ENCODE data around the gene KIAA0825. TPM values are rescaled to one million over a fixed set of nuclear protein-coding genes. Genes with fewer than 3 reads are reported as not detected.

The KIAA0825 gene
- total and polyA plus RNA-seq, 8 donors = 0.29 to 15.6 (median 1.5) TPM

DNA sequence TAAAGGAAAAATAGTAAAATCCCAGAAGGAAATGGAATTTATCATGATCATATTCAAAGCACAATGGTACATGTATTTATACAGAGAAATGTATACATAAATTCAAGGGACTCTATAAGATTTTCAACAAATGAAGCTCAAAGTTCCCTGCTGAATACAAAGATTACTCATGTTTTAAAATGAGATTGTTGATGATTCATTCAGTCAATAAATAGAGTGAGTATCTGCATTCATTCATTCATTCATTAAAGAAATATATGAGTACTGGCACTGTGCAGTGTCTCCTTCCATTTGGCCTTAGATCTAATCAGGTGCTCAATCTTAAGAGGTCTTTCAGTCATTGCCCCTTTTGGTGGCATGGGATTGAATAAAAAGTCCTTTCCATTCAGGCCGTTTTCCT is 310.0 kb downstream of the KIAA0825 start:
- intact Hi-C loops (cut with DNase I; ENCODE audit: low total_unique reads) = no loop called here
- 57 to 91% (median 83%) methylated on average over 1 of the region's 1 CpG for WGBS, 5 donors
- no peak for TF ChIP-seq EP300 (IDR thresholded peaks at IDR 0.05)
- TF ChIP-seq POLR2A (IDR thresholded peaks at IDR 0.05) = no peak
- TF ChIP-seq, protein P1, sequence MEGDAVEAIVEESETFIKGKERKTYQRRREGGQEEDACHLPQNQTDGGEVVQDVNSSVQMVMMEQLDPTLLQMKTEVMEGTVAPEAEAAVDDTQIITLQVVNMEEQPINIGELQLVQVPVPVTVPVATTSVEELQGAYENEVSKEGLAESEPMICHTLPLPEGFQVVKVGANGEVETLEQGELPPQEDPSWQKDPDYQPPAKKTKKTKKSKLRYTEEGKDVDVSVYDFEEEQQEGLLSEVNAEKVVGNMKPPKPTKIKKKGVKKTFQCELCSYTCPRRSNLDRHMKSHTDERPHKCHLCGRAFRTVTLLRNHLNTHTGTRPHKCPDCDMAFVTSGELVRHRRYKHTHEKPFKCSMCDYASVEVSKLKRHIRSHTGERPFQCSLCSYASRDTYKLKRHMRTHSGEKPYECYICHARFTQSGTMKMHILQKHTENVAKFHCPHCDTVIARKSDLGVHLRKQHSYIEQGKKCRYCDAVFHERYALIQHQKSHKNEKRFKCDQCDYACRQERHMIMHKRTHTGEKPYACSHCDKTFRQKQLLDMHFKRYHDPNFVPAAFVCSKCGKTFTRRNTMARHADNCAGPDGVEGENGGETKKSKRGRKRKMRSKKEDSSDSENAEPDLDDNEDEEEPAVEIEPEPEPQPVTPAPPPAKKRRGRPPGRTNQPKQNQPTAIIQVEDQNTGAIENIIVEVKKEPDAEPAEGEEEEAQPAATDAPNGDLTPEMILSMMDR (IDR thresholded peaks at IDR 0.05) = no peak
- no peak for TF ChIP-seq POLR2AphosphoS5 (IDR thresholded peaks at IDR 0.05)

GRCh38 chr5:94304146-94304545 is 314.3 kb downstream of the KIAA0825 start:
- TF ChIP-seq POLR2A (IDR thresholded peaks at IDR 0.05) = no peak
- TF ChIP-seq POLR2AphosphoS5 (IDR thresholded peaks at IDR 0.05) = no peak
- 89 to 96% (median 95%) methylated on average over 7 of the region's 7 CpGs for WGBS, 5 donors
- intact Hi-C loops (cut with DNase I; ENCODE audit: low total_unique reads) = no loop called here

More for the DNA sequence above, 310.0 kb downstream of the KIAA0825 start:
- Histone ChIP-seq H3K9me3 (no peaks in the 10 kb centered on the region), H3K27me3 (no peaks in the 10 kb centered on the region), H3K36me3 (no peaks in the 10 kb centered on the region), H3K27ac (no peak overlapping the region), H3K4me1 (no peaks in the 10 kb centered on the region), H3K4me3 (no peak overlapping the region)
- DNase-seq = no peak

DNA sequence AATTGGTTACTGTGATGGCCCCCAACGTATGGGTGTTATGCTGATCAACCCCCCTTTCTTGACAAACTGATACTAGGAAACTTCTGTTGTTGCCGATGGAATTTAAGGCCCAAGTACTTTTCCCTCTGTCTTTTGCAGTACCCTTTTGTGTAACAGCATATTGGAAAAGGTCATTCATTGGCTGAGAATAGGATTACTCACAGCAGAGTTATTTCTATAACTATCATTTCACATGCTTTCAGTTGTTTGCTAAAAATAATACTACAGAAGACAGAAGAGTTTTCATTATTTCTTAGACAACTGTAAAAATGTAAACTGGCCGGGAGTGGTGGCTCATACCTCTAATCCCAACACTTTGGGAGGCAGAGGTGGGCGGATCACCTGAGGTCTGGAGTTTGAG is 329.5 kb downstream of the KIAA0825 start:
- TF ChIP-seq, protein P1 (IDR thresholded peaks at IDR 0.05) = no peak
- TF ChIP-seq EP300 (IDR thresholded peaks at IDR 0.05) (no peak), POLR2A (IDR thresholded peaks at IDR 0.05) (no peak), POLR2AphosphoS5 (IDR thresholded peaks at IDR 0.05) (no peak)
- H3K4me1 ChIP-seq = peaks cover 4 to 15% (median 10%) of the 10 kb centered on the region in 4 donors

More at GRCh38 chr5:94304146-94304545, 314.3 kb downstream of the KIAA0825 start:
- DNase-seq = no peak
- H3K9me3 ChIP-seq = no peaks in the 10 kb centered on the region
- H3K27me3 ChIP-seq = no peaks in the 10 kb centered on the region
- H3K4me3 ChIP-seq = no peak overlapping the region
- no peaks in the 10 kb centered on the region for H3K4me1 ChIP-seq
- no peaks in the 10 kb centered on the region for H3K36me3 ChIP-seq
- H3K27ac ChIP-seq = no peak overlapping the region

DNA sequence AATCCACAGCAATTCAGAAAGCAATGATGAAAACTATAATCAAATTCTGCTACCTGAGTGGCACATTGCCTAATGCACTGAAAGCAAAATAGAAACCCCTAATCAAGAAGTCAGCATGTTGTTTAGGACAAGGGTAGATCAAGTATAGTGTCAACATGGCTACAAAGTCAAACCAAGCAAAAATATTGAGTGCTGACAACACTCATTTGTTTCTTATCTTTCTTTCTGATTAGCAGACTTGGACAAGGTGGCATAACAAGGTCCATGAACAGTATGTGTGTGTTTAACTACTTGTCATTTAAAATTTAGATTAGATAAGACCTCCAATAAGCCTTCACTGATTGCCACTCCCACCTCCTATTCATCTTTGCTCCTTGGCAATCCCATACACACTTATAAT is 332.4 kb downstream of the KIAA0825 start:
- H3K36me3 ChIP-seq = no peaks in the 10 kb centered on the region
- H3K27me3 ChIP-seq = peaks cover 0 to 21% (median 0%) of the 10 kb centered on the region in 3 donors
- H3K27ac ChIP-seq = no peak overlapping the region
- H3K4me1 ChIP-seq = peaks cover 4 to 15% (median 10%) of the 10 kb centered on the region in 4 donors
- intact Hi-C loops (cut with DNase I; ENCODE audit: low total_unique reads) = no loop called here
- DNase-seq = peak in 1 of 2 donors; percentile 29
- H3K4me3 ChIP-seq = no peak overlapping the region
- peaks cover 0 to 10% (median 0%) of the 10 kb centered on the region in 4 donors for H3K9me3 ChIP-seq
- TF ChIP-seq POLR2AphosphoS5 (IDR thresholded peaks at IDR 0.05) (peak in 2 of 3 donors; percentile 78 to 82), POLR2A (IDR thresholded peaks at IDR 0.05) (no peak)

More for the DNA sequence above, 329.5 kb downstream of the KIAA0825 start:
- no peaks in the 10 kb centered on the region for H3K36me3 ChIP-seq
- intact Hi-C loops (cut with DNase I; ENCODE audit: low total_unique reads) = no loop called here
- no peak overlapping the region for H3K27ac ChIP-seq
- peaks cover 0 to 39% (median 13%) of the 10 kb centered on the region in 4 donors for H3K9me3 ChIP-seq
- no peak overlapping the region for H3K4me3 ChIP-seq
- peaks cover 0 to 21% (median 0%) of the 10 kb centered on the region in 3 donors for H3K27me3 ChIP-seq
- 68 to 94% (median 83%) methylated on average over 4 of the region's 4 CpGs for WGBS, 5 donors
- peak in 1 of 2 donors; percentile 11 for DNase-seq

DNA sequence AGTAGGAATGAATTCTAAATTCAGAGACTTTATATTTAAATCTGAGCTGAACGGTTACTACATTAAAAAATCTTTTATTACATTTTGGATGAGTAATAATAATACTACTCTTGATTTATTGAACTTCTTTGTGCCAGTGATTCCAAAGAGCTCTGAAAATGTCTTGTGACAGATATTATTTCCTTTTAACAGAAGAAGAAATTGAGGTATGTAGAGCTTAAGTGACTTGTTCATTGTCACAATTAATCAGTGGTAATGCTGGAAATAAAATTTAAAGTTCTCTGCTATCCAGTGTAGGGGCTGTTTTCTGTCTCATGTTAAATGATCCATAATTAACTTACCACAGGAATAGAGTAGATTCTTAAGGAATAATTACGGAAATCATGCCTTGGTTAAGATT is 335.3 kb downstream of the KIAA0825 start:
- no peak overlapping the region for H3K27ac ChIP-seq
- no peak for DNase-seq
- H3K4me3 ChIP-seq = no peak overlapping the region
- TF ChIP-seq EP300 (IDR thresholded peaks at IDR 0.05) = no peak
- TF ChIP-seq, protein P1 (IDR thresholded peaks at IDR 0.05) = no peak
- H3K9me3 ChIP-seq = no peaks in the 10 kb centered on the region
- peaks cover 4 to 15% (median 10%) of the 10 kb centered on the region in 4 donors for H3K4me1 ChIP-seq
- peaks cover 0 to 15% (median 0%) of the 10 kb centered on the region in 3 donors for H3K27me3 ChIP-seq
- WGBS, 5 donors = 75 to 94% (median 89%) methylated on average over 2 of the region's 2 CpGs
- intact Hi-C loops (cut with DNase I; ENCODE audit: low total_unique reads) = no loop called here
- H3K36me3 ChIP-seq = no peaks in the 10 kb centered on the region
